HepG2 (cell line): ENCODE data around the gene IFI30. TPM values are rescaled to one million over a fixed set of nuclear protein-coding genes. Genes with fewer than 3 reads are reported as not detected.
"Not testable (repeated sequence)": the region's sequence is repeated elsewhere in the genome, so short reads cannot be mapped to it uniquely, and the experiment has no call there.

Source experiments
- ATAC-seq: fragments of 200-7000 bp; cut with Tn5 transposase; 3 replicates; pipeline ENCODE4 v1.9.1; 2020; ENCODE audit warnings: mild to moderate bottlenecking, moderate library complexity
- BruUV-seq: library from RNA; stranded (reverse); fragments of 400-500 nt; replicated peaks from 2 replicates; lab custom pipeline; 2021; lab: Mats Ljungman, UMichigan
- CTCF ChIA-PET: fragments of 300-600 bp; formaldehyde crosslinking; extraction: SDS; loops from one replicate; lab custom pipeline; 2021; ENCODE audit warnings: low total read pairs, inconsistent platforms, low intra/inter-chr PET ratio; lab: Yijun Ruan, JAX
- POLR2A ChIA-PET: fragments of 350-600 bp; sonication (Branson Sonifier 250); formaldehyde crosslinking; loops from one replicate; lab custom pipeline; 2020; ENCODE audit warnings: antibody characterized with exemption, inconsistent platforms; lab: Yijun Ruan, JAX
- DNase-seq: peaks from one replicate; pipeline ENCODE4 v3.0.0-alpha.2; 2015; ENCODE audit warnings: low spot score
- FAIRE-seq: peaks from 3 replicates; lab custom pipeline; 2011; peaks lifted over from hg19 to GRCh38; lab: Jason Lieb, UNC
- H2AFZ ChIP-seq: one replicate; pipeline ENCODE4 v1.6.1; 2011; ENCODE audit warnings: low read length, inconsistent platforms
- H3K27ac ChIP-seq: fragments of 300-600 bp; 3 replicates; pipeline ENCODE4 v1.8.0; 2011; ENCODE audit warnings: mixed run types, mild to moderate bottlenecking, mixed read lengths, low read length, inconsistent platforms; ENCODE audit not compliant: insufficient read depth; ENCODE audit errors: extremely low read length
- H3K27me3 ChIP-seq, 2 experiments: fragments of 200-600 bp in 1 of 2; 2 replicates in 1 of 2; 3 replicates in 1 of 2; pipeline versions ENCODE4 v1.6.0 to v1.8.0; 2011; ENCODE audit warnings: low read length in 2 of 2, mild to moderate bottlenecking in 2 of 2, moderate library complexity in 2 of 2, inconsistent platforms in 1 of 2; ENCODE audit not compliant: insufficient read depth in 2 of 2, control insufficient read depth in 1 of 2
- H3K36me3 ChIP-seq, 2 experiments: fragments of 200-600 bp in 1 of 2; replicated peaks in 1 of 2; 2 replicates in 1 of 2; 3 replicates in 1 of 2; pipeline versions ENCODE4 v1.5.1 to v1.8.0; 2011; ENCODE audit warnings: low read length in 2 of 2, inconsistent platforms in 1 of 2; ENCODE audit not compliant: insufficient read depth in 2 of 2, control insufficient read depth in 1 of 2
- H3K4me1 ChIP-seq: 2 replicates; pipeline ENCODE4 v1.5.1; 2012; ENCODE audit warnings: low read length, inconsistent platforms; ENCODE audit not compliant: insufficient read depth
- H3K4me2 ChIP-seq: 2 replicates; pipeline ENCODE4 v1.6.0; 2011; ENCODE audit warnings: low read depth, low read length, inconsistent platforms
- H3K4me3 ChIP-seq, 3 experiments: fragments of 200-600 bp in 1 of 3; sonication (generic), shearing (Covaris generic) in 1 of 3; replicated peaks in 1 of 3; 2 replicates each; pipeline ENCODE4 v1.5.1; 2011 to 2016; ENCODE audit warnings: low read length in 3 of 3, inconsistent platforms in 2 of 3, low read depth in 2 of 3, mild to moderate bottlenecking in 2 of 3, control low read depth in 1 of 3, mixed read lengths in 1 of 3; ENCODE audit not compliant: insufficient read depth in 1 of 3
- H3K79me2 ChIP-seq: one replicate; pipeline ENCODE4 v1.6.1; 2011; ENCODE audit warnings: low read length, inconsistent platforms; ENCODE audit not compliant: insufficient read depth
- H3K9ac ChIP-seq: 2 replicates; pipeline ENCODE4 v1.6.0; 2011; ENCODE audit warnings: mild to moderate bottlenecking, low read depth, low read length, inconsistent platforms; ENCODE audit not compliant: insufficient read depth
- H3K9me3 ChIP-seq: 2 replicates; pipeline ENCODE4 v1.5.1; 2012; ENCODE audit warnings: mild to moderate bottlenecking, low read length
- H4K20me1 ChIP-seq: 2 replicates; pipeline ENCODE4 v1.6.0; 2011; ENCODE audit warnings: inconsistent platforms, mild to moderate bottlenecking, low read length, moderate library complexity; ENCODE audit not compliant: insufficient read depth
- CTCF ChIP-seq: sonication (generic); formaldehyde crosslinking; IDR thresholded peaks from 2 replicates; pipeline ENCODE4 v1.5.0; 2020; ENCODE audit warnings: mild to moderate bottlenecking, missing genetic modification reagents, moderate library complexity
- ZBTB33 ChIP-seq: sonication (generic); formaldehyde crosslinking; IDR thresholded peaks from 2 replicates; pipeline ENCODE4 v1.4.0; 2020; ENCODE audit warnings: missing genetic modification reagents
- ZNF121 ChIP-seq: sonication (generic); formaldehyde crosslinking; IDR thresholded peaks from 2 replicates; pipeline ENCODE4 v1.5.0; 2020; ENCODE audit warnings: mild to moderate bottlenecking, missing genetic modification reagents
- WGBS: methylation state at CpG from one replicate; pipeline ENCODE4 v1.1.6; 2017; ENCODE audit warnings: low lambda C conversion rate; 5-methylcytosine and 5-hydroxymethylcytosine counted together
- in situ Hi-C: cut with HindIII; loops from 2 replicates; pipeline ENCODE4 v1.10.0; 2017; ENCODE audit warnings: low pct_unique_long_range_greater_than_20kb; ENCODE audit not compliant: extremely low pct_ligation_motif_present
- intact Hi-C: fragments of 100-400 bp; cut with micrococcal nuclease; formaldehyde crosslinking; loops from one replicate; pipeline ENCODE4 v1.10.0; 2022; ENCODE audit not compliant: unreplicated experiment
- polyA plus RNA-seq, 8 experiments: library from polyadenylated mRNA; depleted of rRNA in 3 of 8; stranded (reverse) in 7 of 8; unstranded in 1 of 8; fragments of >200 nt; fragmentation: Illumina TruSeq in 4 of 8; extraction: Trizol in 4 of 8; gene quantifications; 2 replicates each; pipeline versions ENCODE4 v1.2.1 to v1.2.3, GENCODE V29; 2011 to 2016; ENCODE audit warnings: low read depth in 4 of 8, missing spikeins in 1 of 8, mixed read lengths in 1 of 8; ENCODE audit not compliant: insufficient read depth in 1 of 8
- total RNA-seq, 5 experiments: library from RNA; depleted of rRNA; stranded (reverse); fragments of >200 nt; fragmentation: Illumina TruSeq; extraction: Trizol; gene quantifications; 2 replicates each; pipeline ENCODE4 v1.2.3, GENCODE V29; 2016; ENCODE audit warnings: low read depth in 1 of 5

The IFI30 gene
- total and polyA plus RNA-seq, 2 of the 13 experiments (the other 11 are each of a cell fraction or from before 2014, with no cell fraction given) = 25.0 to 79.4 TPM

GRCh38 chr19:18209912-18210311, 36.3 kb downstream of the IFI30 start:
- H3K79me2 ChIP-seq, H3K4me2 ChIP-seq, H3K27me3 ChIP-seq, H3K36me3 ChIP-seq, POLR2A ChIA-PET, BruUV-seq, H3K4me1 ChIP-seq, H2AFZ ChIP-seq, ATAC-seq, H3K9me3 ChIP-seq, H4K20me1 ChIP-seq, DNase-seq, H3K27ac ChIP-seq, H3K9ac ChIP-seq, H3K4me3 ChIP-seq, FAIRE-seq: not testable (repeated sequence)
- TF ChIP-seq ZNF121 (CRISPR knock-in tag) = peak; percentile 47; the same call in 1 of the 2 replicates
- CTCF ChIA-PET = interaction anchor here (1.6 to 3.2 kb wide), 2 partner anchors 42 kb away, joined by 4 to 38 read pairs; no protein-coding TSS in a partner anchor
- in situ Hi-C loops (loop anchor here (5.0 to 10.0 kb wide), 2 partner anchors 42 to 205 kb away; partner anchors contain the start of gene SSBP4), intact Hi-C loops (loop anchor here (5.0 kb wide), 1 partner anchor 202 kb away; no protein-coding TSS in a partner anchor)
- WGBS = 49% methylated on average over 5 of the region's 5 CpGs

- POLR2A ChIA-PET = no interaction called here
- FAIRE-seq (no peak), DNase-seq (no peak), ATAC-seq (no peak; the same call in 2 of the 3 replicates)
- no TSS peak for BruUV-seq
- Histone ChIP-seq H3K9ac (no peak overlapping the region), H2AFZ (no peak overlapping the region), H4K20me1 (no peaks in the 10 kb centered on the region), H3K4me1 (no peaks in the 10 kb centered on the region), H3K27ac (no peak overlapping the region), H3K36me3 (no peaks in the 10 kb centered on the region), H3K9me3 (no peaks in the 10 kb centered on the region), H3K4me3 (no peak overlapping the region), H3K27me3 (peaks cover 0 to 8% of the 10 kb centered on the region in 2 experiments; a peak in 2 of 5 replicates), H3K79me2 (no peaks in the 10 kb centered on the region), H3K4me2 (no peak overlapping the region)
- intact Hi-C loops (no loop called here), in situ Hi-C loops (no loop called here)
- CTCF ChIA-PET = no interaction called here
- TF ChIP-seq CTCF (CRISPR knock-in tag) (no peak), ZBTB33 (CRISPR knock-in tag) (peak; percentile 52; the same call in 1 of the 2 replicates)
- 65% methylated on average over 6 of the region's 14 CpGs for WGBS
These were observed 38.1 kb downstream of the IFI30 start for GRCh38 chr19:18211683-18212082.
